Hypothalamus (tissue), 51 donors: ENCODE results near the gene AQP7.
"Not testable (repeated sequence)": the region's sequence is repeated elsewhere in the genome, so short reads cannot be mapped to it uniquely, and the experiment has no call there.

Experiments
- DNase-seq, 51 donors: peaks; one replicate each; lab custom pipeline; 2025; lab: John Stamatoyannopoulos, UW

AQP7 gene

GRCh38 chr9:33377089-33377715, 25.2 kb downstream of the AQP7 start:
- no peak for DNase-seq

DNA sequence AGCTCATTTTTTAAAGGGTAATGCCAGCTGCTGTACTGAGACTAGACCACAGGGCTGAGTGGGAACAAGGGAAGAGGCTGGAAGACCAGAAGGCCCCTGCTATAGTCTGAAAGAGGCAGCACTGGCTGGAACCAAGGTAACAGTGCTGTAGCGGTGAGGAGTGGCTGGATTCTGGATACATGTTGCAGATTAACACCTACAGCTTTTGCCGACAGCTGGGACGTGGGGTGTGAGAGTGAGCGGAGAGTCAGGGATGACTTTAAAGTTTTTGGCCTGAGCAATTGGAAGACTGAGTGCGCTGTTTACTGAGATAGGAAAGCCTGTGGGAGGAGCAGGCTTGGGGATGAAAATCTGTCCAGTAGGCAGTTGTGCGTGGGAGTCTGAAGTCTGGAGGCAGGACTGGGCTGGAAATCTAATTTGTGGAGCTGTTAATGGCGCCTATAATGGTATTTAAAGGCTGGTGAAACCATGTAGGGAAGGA, 26.5 kb downstream of the AQP7 start:
- DNase-seq = peak in 2 of 51 donors; percentile 6 to 62

DNA sequence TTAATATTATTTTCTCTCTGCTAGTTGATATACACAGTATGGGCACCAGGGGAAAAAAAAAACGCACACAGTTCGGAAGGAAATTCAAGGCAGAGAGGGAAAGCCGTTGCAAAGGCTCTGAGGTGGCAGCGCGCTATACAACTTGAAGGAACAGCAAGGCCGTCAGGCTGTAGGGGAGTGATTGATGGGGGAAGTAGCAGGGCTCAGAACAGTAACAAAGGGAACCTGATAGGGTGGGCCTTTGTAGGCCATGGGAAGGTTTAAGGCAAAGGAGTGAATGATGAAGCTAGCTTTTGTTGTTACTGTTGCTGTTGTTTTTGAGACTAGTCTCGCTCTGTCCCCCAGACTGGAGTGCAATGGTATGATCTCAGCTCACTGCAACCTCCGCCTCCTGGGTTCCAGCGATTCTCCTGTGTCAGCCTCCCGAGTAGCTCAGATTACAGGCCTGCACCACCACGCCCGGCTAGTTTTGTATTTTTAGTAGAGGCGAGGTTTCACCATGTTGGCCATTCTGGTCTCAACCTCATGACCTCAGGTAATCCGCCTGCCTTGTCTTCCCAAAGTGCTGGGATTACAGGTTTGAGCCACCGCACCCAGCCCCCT, 27.0 kb downstream of the AQP7 start:
- peak in 2 of 51 donors; percentile 8 to 28 for DNase-seq

- DNase-seq = peak in 41 of 51 donors; percentile 2 to 82 (median 42)
Observed at GRCh38 chr9:33374634-33375237, 27.6 kb downstream of the AQP7 start.

DNA sequence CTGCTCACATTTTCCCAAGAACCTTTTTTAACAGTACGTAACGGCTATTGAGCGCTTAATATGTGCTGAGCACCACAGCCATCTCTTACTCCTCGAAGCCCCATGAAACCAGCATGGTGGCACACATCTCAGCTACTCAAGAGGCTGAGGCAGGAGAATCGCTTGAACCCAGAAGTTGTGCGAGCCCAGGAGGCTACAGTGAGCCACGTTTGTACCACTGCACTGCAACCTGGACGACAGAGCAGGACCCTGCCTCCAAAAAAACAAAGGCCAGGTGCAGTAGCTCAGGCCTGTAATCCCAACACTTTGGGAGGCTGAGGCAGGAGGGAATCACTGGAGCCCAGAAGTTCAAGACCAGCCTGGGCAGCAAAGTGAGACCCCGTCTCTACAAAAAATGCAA, 28.2 kb downstream of the AQP7 start:
- DNase-seq = no peak

- DNase-seq = no peak
Observed at GRCh38 chr9:33372900-33373299, 29.5 kb downstream of the AQP7 start.

DNA sequence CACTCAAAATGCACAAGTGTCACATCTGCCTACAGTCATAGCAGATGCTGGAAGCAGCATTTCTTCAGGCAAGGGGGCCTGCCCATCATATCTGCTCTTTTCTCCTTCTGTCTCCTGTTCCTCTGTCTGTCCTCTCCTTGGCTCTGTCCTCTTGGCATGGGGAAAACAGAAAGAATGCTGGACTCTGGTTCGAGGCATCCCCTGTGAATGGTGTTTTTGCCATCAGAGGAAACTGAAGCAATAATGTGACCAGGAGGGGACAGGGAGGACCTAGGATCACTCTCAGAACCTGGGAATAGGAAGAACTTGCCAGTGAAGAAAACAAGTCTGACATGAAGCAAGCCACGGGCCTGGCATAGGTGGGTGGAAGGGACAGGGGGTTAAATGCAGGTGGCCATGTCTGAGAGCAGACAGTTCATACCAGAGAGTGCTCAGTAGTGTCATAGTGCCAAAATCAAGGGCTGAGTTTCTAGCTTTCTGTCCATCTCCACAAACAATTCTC, 35.3 kb downstream of the AQP7 start:
- DNase-seq = no peak

- not testable (repeated sequence) for DNase-seq
Observed at GRCh38 chr9:33364814-33365213, 37.6 kb downstream of the AQP7 start.

- DNase-seq = no peak
Observed at GRCh38 chr9:33364127-33364526, 38.2 kb downstream of the AQP7 start.

GRCh38 chr9:33358641-33359040, 43.7 kb downstream of the AQP7 start:
- DNase-seq = not testable (repeated sequence)

- DNase-seq = no peak
Observed at GRCh38 chr9:33355933-33356332, 46.4 kb downstream of the AQP7 start.

GRCh38 chr9:33354651-33355211, 47.6 kb downstream of the AQP7 start:
- no peak for DNase-seq

DNA sequence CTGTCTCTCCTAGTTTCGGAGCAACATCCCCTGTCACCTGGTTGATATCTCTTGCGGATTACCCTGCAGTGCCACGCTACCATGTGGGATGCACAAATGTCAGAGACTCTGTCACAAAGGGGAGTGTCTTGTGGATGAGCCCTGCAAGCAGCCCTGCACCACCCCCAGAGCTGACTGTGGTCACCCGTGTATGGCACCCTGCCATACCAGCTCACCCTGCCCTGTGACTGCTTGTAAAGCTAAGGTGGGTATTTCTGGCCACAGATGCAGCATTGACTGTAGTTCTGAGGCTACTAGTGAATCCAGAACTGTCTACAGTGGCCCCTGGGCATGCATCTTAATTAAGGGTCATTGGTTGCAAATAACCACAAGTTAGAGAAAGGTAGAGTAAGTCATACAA, 50.8 kb downstream of the AQP7 start:
- no peak for DNase-seq

DNA sequence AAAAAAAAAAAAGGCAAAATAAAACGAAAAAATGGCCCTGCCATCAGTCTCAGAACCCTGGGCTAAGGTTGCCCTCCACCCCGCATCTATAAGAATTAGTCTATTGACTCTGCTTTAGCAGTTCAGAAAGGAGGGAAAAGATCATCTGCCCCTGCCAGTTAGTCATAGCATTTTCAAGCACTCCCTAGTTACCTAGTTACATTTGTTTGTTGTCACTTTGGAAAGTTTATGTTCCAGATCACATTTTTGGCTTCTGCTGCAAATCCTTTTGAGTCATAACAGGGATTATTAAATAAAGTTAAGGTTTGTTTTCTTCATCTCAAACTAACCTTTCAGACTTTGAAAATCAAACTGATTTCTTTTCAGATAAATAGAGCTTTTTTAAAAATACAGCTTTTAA, 52.1 kb downstream of the AQP7 start:
- DNase-seq = no peak

- no peak for DNase-seq
Observed at GRCh38 chr9:33349743-33350142, 52.6 kb downstream of the AQP7 start.

GRCh38 chr9:33348998-33349397, 53.4 kb downstream of the AQP7 start:
- DNase-seq = no peak

DNA sequence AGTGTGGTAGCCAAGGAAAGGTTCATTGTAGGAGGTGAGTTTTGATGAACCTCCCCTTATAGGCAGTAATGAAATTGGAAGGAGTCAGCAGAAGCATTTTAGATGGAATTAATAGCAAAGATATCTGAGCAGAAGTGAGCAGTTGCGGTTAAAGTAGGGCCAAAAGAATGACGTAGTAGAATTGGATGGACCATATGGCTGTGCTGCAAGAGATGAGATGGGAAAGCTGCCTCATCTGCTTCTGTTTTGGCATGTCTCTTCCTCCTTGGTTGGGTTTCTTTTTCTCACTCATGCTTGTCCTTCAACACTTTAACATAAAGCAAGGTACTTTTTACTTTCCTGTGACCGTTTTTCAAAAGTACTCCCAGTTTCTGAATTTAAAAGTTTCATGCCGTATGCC, 55.8 kb downstream of the AQP7 start:
- no peak for DNase-seq

DNA sequence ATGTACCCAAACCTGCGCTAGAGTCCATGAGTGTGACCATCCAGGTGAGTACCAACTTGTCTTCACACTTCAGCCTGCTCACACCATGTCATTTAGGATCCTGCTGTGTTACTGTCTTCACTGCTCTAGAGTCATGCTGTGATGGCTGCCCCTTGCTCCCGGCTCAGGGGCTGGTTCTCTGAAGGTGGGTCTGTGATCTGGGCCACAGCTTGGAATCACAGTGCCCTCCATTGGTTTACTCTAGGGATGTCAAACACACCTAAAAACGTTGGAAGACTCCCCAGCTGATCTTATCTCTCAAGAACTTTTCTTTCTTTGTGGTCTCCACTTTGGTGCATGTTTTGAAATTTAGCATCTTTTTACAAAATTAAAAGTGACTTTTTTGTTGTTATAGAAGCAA, 58.2 kb downstream of the AQP7 start:
- DNase-seq = no peak

- DNase-seq = no peak
Observed at GRCh38 chr9:33341182-33341581, 61.2 kb downstream of the AQP7 start.

GRCh38 chr9:33340186-33340585, 62.2 kb downstream of the AQP7 start:
- DNase-seq = no peak
